Measurements from ENCODE around the gene CMTM2. TPM values are rescaled to one million over a fixed set of nuclear protein-coding genes. Genes with fewer than 3 reads are reported as not detected.

Gene CMTM2
- total and polyA plus RNA-seq, 2 of the 4 experiments (the other 2 are of a cell fraction) = not detected

GRCh38 chr16:66553223-66553622 lies 26.0 kb upstream of the CMTM2 start:
- TF ChIP-seq ELK1 (IDR thresholded peaks at IDR 0.05; ENCODE audit: borderline replicate concordance, low read depth, low read length) (no peak), RCOR1 (IDR thresholded peaks at IDR 0.05; ENCODE audit: insufficient replicate concordance, low read length) (no peak), CEBPB (IDR thresholded peaks at IDR 0.05; ENCODE audit: low read depth, low read length) (no peak), FOS (IDR thresholded peaks at IDR 0.05; ENCODE audit: low read depth, low read length) (no peak), RAD21 (IDR thresholded peaks at IDR 0.05; ENCODE audit: low read length) (no peak), MAFK (IDR thresholded peaks at IDR 0.05; ENCODE audit: low read depth, low read length) (no peak), POLR2A (IDR thresholded peaks at IDR 0.05; ENCODE audit: low read depth, low read length) (no peak), MAZ (IDR thresholded peaks at IDR 0.05; ENCODE audit: borderline replicate concordance, low read depth, low read length) (no peak), SMC3 (IDR thresholded peaks at IDR 0.05; ENCODE audit: low read depth, low read length) (no peak), MXI1 (IDR thresholded peaks at IDR 0.05; ENCODE audit: borderline replicate concordance, low read depth, low read length) (no peak), RFX5 (IDR thresholded peaks at IDR 0.05; ENCODE audit: low read depth, low read length) (no peak), NFE2L2 (IDR thresholded peaks at IDR 0.05; ENCODE audit: low read depth, low read length) (no peak), CHD1 (IDR thresholded peaks at IDR 0.05; ENCODE audit: low read depth, low read length) (no peak), USF2 (IDR thresholded peaks at IDR 0.05; ENCODE audit: low read depth, low read length) (no peak), BHLHE40 (IDR thresholded peaks at IDR 0.05; ENCODE audit: low read depth, low read length) (no peak)
- TF ChIP-seq, protein P1, sequence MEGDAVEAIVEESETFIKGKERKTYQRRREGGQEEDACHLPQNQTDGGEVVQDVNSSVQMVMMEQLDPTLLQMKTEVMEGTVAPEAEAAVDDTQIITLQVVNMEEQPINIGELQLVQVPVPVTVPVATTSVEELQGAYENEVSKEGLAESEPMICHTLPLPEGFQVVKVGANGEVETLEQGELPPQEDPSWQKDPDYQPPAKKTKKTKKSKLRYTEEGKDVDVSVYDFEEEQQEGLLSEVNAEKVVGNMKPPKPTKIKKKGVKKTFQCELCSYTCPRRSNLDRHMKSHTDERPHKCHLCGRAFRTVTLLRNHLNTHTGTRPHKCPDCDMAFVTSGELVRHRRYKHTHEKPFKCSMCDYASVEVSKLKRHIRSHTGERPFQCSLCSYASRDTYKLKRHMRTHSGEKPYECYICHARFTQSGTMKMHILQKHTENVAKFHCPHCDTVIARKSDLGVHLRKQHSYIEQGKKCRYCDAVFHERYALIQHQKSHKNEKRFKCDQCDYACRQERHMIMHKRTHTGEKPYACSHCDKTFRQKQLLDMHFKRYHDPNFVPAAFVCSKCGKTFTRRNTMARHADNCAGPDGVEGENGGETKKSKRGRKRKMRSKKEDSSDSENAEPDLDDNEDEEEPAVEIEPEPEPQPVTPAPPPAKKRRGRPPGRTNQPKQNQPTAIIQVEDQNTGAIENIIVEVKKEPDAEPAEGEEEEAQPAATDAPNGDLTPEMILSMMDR (conservative IDR thresholded peaks at IDR 0.05; ENCODE audit: low read depth, low read length) = no peak
- POLR2A ChIA-PET (ENCODE audit: unreplicated experiment) = interaction anchor here (1.0 kb wide), 1 partner anchor 31 kb away, joined by 3 read pairs; no protein-coding TSS in a partner anchor
- Histone ChIP-seq H3K9me1 (ENCODE audit: insufficient read depth, low read length) (peaks cover 16% of the 10 kb centered on the region; the same call in 1 of the 2 replicates), H3K4ac (ENCODE audit: low read depth, low read length) (peak overlapping the region; percentile 91; the same call in 1 of the 2 replicates), H3K4me3 (ENCODE audit: insufficient read depth, low read depth, low read length) (peak overlapping the region; percentile 2; the same call in 1 of the 2 replicates), H3K27ac (ENCODE audit: insufficient read depth, low read length) (no peak overlapping the region), H2AK5ac (ENCODE audit: low read depth, low read length) (peak overlapping the region; percentile 32), H4K91ac (ENCODE audit: insufficient read depth, low read depth, low read length) (0 out of 2 replicates have a peak overlapping the region, but pooled peaks have one; percentile 8), H3K79me1 (ENCODE audit: low read depth in 1 of 2, low read length in 2 of 2) (peaks cover 54 to 69% of the 10 kb centered on the region in 2 experiments), H2BK120ac (ENCODE audit: low read depth, low read length) (no peak overlapping the region), H3K23ac (ENCODE audit: low read depth, low read length) (no peak overlapping the region), H3K56ac (ENCODE audit: extremely low read depth, insufficient read depth, low read length) (no peak overlapping the region), H2BK15ac (ENCODE audit: low read depth, low read length) (no peak overlapping the region), H4K8ac (ENCODE audit: low read depth in 2 of 2, low read length in 2 of 2) (peak overlapping the region; percentile 97 to 98; a peak in 2 of 4 replicates), H3K14ac (replicated peaks; ENCODE audit: low read depth, low read length) (peak overlapping the region; percentile 95), H4K5ac (ENCODE audit: low read depth, low read length) (no peak overlapping the region), H2BK20ac (ENCODE audit: low read depth, low read length) (no peak overlapping the region), H4K20me1 (ENCODE audit: insufficient read depth, low read length) (no peaks in the 10 kb centered on the region), H2AFZ (replicated peaks; ENCODE audit: low read length, poor library complexity) (no peak overlapping the region), H3K36me3 (ENCODE audit: control insufficient read depth, insufficient read depth, low read length) (peaks cover under 1% of the 10 kb centered on the region; the same call in 1 of the 2 replicates), H3K9ac (ENCODE audit: low read depth, low read length) (peak overlapping the region; percentile 54), H3K9me3 (ENCODE audit: control insufficient read depth, insufficient read depth, low read length) (no peaks in the 10 kb centered on the region), H3K4me2 (ENCODE audit: low read depth, low read length) (peak overlapping the region; percentile 84), H3K27me3 (ENCODE audit: control insufficient read depth, insufficient read depth, low read length) (no peaks in the 10 kb centered on the region), H2AK9ac (replicated peaks; ENCODE audit: low read depth, low read length, poor library complexity) (peak overlapping the region; percentile 89), H2BK5ac (ENCODE audit: low read depth, low read length, poor library complexity, severe bottlenecking) (no peak overlapping the region), H3K4me1 (ENCODE audit: control insufficient read depth, insufficient read depth, low read length) (peaks cover 7% of the 10 kb centered on the region), H3K18ac (ENCODE audit: low read depth, low read length) (no peak overlapping the region)
- ATAC-seq (ENCODE audit: low read depth) (no peak), DNase-seq (no peak)
- dilution Hi-C loops (cut with HindIII; ENCODE audit: low sequenced_read_pairs, unreplicated experiment) (no loop called here), intact Hi-C loops (cut with micrococcal nuclease) (loop anchor here (2.0 kb wide), 1 partner anchor 52 kb away; the partner anchor contains the start of gene CMTM3), in situ Hi-C loops (cut with MboI; ENCODE audit: low sequenced_read_pairs) (loop anchor here (5.0 kb wide), 1 partner anchor 49 kb away; the partner anchor contains the start of gene CMTM3)
- WGBS, 2 experiments (ENCODE audit: extremely low coverage in 2 of 2, insufficient read length in 1 of 2) = no CpG with 5 or more reads among the region's 8 CpGs
- BruUV-seq (replicated peaks) = no TSS peak
- CTCF ChIA-PET = no interaction called here
